Measurements from ENCODE around the gene PDLIM4. TPM values are rescaled to one million over a fixed set of nuclear protein-coding genes. Genes with fewer than 3 reads are reported as not detected.

The PDLIM4 gene
- total RNA-seq, 1 experiment from 2014 or later, result 7.6 TPM

- Histone ChIP-seq H4K20me1 (ENCODE audit: control insufficient read depth, insufficient read depth, insufficient read length) (no peaks in the 10 kb centered on the region), H4K91ac (ENCODE audit: insufficient read length, low read depth, low read length) (no peak overlapping the region), H3K56ac (ENCODE audit: insufficient read length, low read depth, low read length) (no peak overlapping the region), H3K79me1 (ENCODE audit: insufficient read depth, low read depth, low read length, poor library complexity, severe bottlenecking) (no peaks in the 10 kb centered on the region), H2BK12ac (ENCODE audit: insufficient read length, low read depth, low read length) (no peak overlapping the region), H3K79me2 (ENCODE audit: insufficient read depth, low read length) (no peaks in the 10 kb centered on the region), H3K4me1 (ENCODE audit: insufficient read depth, low read length) (no peaks in the 10 kb centered on the region; the same call in 1 of the 2 replicates), H3K14ac (ENCODE audit: insufficient read depth, low read length) (no peak overlapping the region), H3K27me3 (ENCODE audit: insufficient read depth, low read length) (peaks cover 5% of the 10 kb centered on the region; the same call in 1 of the 2 replicates), H2AFZ (ENCODE audit: low read length) (no peak overlapping the region), H3K4ac (ENCODE audit: low read depth, low read length) (no peak overlapping the region), H2BK20ac (ENCODE audit: low read depth, low read length, poor library complexity, severe bottlenecking) (no peak overlapping the region), H3K9ac (ENCODE audit: extremely low read depth, insufficient read length, low read length) (no peak overlapping the region), H3K23me2 (ENCODE audit: insufficient read length, low read depth, low read length, poor library complexity, severe bottlenecking) (peaks cover 12% of the 10 kb centered on the region), H2BK120ac (ENCODE audit: low read depth, low read length, poor library complexity, severe bottlenecking) (no peak overlapping the region), H2BK5ac (ENCODE audit: insufficient read length, low read length) (no peak overlapping the region), H4K5ac (ENCODE audit: insufficient read length, low read depth, low read length) (no peak overlapping the region), H2AK5ac (ENCODE audit: insufficient read length, low read length) (no peak overlapping the region), H4K8ac (replicated peaks; ENCODE audit: insufficient read length, low read depth, low read length) (no peak overlapping the region), H3K23ac (ENCODE audit: insufficient read length, low read depth, low read length) (no peak overlapping the region), H3K18ac (ENCODE audit: insufficient read length, low read depth, low read length) (no peak overlapping the region), H3K4me2 (ENCODE audit: insufficient read depth, insufficient read length, low read length) (no peak overlapping the region), H3K9me3 (ENCODE audit: control insufficient read depth, low read depth, low read length) (no peaks in the 10 kb centered on the region), H3K27ac (ENCODE audit: insufficient read length, low read depth, low read length) (no peak overlapping the region), H3T11ph (ENCODE audit: low read length) (no peak overlapping the region), H2BK15ac (ENCODE audit: low read depth, low read length) (no peak overlapping the region)
- H3K36me3 Mint-ChIP-seq (ENCODE audit: insufficient read depth in 1 of 3, low read depth in 3 of 3), result no peaks in the 10 kb centered on the region; a peak in 1 of 7 replicates
- peak overlapping the region in 1 of 3 experiments; percentile 53; a peak in 1 of 7 replicates for H3K27ac Mint-ChIP-seq
- peak; percentile 17 for DNase-seq
- H3K4me1 Mint-ChIP-seq, result peaks cover 16 to 23% of the 10 kb centered on the region in 2 experiments
- no CpG with 5 or more reads among the region's 13 CpGs for WGBS (ENCODE audit: extremely low coverage, insufficient read length, low lambda C conversion rate)
- H3K9me3 Mint-ChIP-seq, result peaks cover 0 to 3% of the 10 kb centered on the region in 2 experiments; a peak in 1 of 5 replicates
- TF ChIP-seq CTCF (conservative IDR thresholded peaks at IDR 0.05), result no peak
- H3K27me3 Mint-ChIP-seq (ENCODE audit: low read depth), result peaks cover 43% of the 10 kb centered on the region
- no peak overlapping the region for H3K4me3 Mint-ChIP-seq
Observed at GRCh38 chr5:132225165-132226032, 32.1 kb upstream of the PDLIM4 start.

All from H9 (cell line).